Measurements from ENCODE around the gene PRICKLE4. TPM values are rescaled to one million over a fixed set of nuclear protein-coding genes. Genes with fewer than 3 reads are reported as not detected.
"Not testable (repeated sequence)": the region's sequence is repeated elsewhere in the genome, so short reads cannot be mapped to it uniquely, and the experiment has no call there.

The PRICKLE4 gene
- polyA plus RNA-seq, 1 experiment, result 0.31 TPM

DNA sequence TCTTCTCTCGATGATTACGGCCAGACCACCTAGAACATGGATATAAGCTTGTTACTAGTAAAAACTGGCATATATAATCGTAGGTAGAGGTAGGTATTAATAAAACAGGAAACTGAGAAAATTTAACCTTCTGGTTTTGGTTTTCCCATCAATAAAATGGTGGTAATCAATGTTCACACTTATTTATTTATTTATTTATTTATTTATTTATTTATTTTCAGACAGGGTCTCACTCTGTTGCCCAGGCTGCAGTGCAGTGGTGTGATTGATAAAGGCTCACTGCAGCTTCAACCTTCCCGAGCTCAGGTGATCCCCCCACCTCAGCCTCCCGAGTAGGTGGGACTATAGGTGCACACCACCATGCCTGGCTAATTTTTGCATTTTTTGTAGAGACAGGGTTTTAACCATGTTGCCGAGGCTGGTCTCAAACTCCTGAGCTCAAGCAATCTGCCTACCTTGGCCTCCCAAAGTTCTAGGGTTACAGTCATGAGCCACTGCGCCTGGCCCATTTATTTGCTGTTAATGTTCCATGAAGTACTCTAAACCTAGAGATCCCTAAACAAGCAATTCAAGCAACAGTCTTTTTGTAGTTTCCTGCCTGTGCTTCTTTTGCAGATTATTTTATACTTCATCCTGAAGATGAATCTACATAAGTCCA, 18.4 kb downstream of the PRICKLE4 start:
- POLR2A ChIA-PET, result no interaction called here
- no peak for DNase-seq (ENCODE audit: low read depth)
- TF ChIP-seq, protein P1, sequence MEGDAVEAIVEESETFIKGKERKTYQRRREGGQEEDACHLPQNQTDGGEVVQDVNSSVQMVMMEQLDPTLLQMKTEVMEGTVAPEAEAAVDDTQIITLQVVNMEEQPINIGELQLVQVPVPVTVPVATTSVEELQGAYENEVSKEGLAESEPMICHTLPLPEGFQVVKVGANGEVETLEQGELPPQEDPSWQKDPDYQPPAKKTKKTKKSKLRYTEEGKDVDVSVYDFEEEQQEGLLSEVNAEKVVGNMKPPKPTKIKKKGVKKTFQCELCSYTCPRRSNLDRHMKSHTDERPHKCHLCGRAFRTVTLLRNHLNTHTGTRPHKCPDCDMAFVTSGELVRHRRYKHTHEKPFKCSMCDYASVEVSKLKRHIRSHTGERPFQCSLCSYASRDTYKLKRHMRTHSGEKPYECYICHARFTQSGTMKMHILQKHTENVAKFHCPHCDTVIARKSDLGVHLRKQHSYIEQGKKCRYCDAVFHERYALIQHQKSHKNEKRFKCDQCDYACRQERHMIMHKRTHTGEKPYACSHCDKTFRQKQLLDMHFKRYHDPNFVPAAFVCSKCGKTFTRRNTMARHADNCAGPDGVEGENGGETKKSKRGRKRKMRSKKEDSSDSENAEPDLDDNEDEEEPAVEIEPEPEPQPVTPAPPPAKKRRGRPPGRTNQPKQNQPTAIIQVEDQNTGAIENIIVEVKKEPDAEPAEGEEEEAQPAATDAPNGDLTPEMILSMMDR (IDR thresholded peaks at IDR 0.05; ENCODE audit: insufficient read depth, low read depth, low read length), result no peak
- H3K27me3 ChIP-seq (ENCODE audit: control insufficient read depth, insufficient read depth, low read length), result no peaks in the 10 kb centered on the region
- CTCF ChIA-PET, result interaction anchor here (0.9 to 4.0 kb wide), 6 partner anchors 8 to 246 kb away, joined by 3 to 39 read pairs (median 10); partner anchors contain the start of gene TOMM6
- peaks cover 1% of the 10 kb centered on the region; the same call in 1 of the 2 replicates for H3K36me3 ChIP-seq (ENCODE audit: control insufficient read depth, insufficient read depth, low read length)
- no peak overlapping the region for H3K4me3 ChIP-seq (ENCODE audit: low read depth, low read length)

- TF ChIP-seq, protein P1 (IDR thresholded peaks at IDR 0.05; ENCODE audit: insufficient read depth, low read depth, low read length), result no peak
- no peak overlapping the region for H3K4me3 ChIP-seq (ENCODE audit: low read depth, low read length)
- no peaks in the 10 kb centered on the region for H3K27me3 ChIP-seq (ENCODE audit: control insufficient read depth, insufficient read depth, low read length)
- peaks cover 1% of the 10 kb centered on the region; the same call in 1 of the 2 replicates for H3K36me3 ChIP-seq (ENCODE audit: control insufficient read depth, insufficient read depth, low read length)
- DNase-seq (ENCODE audit: low read depth), result no peak
- POLR2A ChIA-PET, result no interaction called here
- CTCF ChIA-PET, result interaction anchor here (0.9 to 4.0 kb wide), 5 partner anchors 9 to 245 kb away, joined by 3 to 39 read pairs (median 13); partner anchors contain the start of gene TOMM6
Measured at GRCh38 chr6:41799559-41799911, 19.0 kb downstream of the PRICKLE4 start.

DNA sequence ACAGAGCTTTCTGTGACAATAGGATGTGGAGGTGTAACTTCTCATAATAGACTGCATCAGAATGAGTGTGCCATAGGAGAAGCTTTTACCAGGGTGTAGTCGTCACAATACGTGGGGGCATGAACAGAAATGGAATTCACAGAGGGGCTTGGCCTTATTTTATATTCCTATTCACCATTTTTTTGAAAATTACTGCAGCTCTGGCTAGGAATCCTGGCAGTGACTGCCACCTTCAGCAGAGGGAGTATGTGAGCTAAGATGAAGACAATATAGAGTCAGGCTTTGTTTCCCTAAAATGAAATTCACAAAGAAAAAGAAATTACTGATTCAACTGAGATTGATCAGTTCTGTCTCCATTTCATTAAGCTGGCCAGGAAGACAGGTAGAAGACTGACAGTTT, 20.8 kb downstream of the PRICKLE4 start:
- no peak for DNase-seq (ENCODE audit: low read depth)
- TF ChIP-seq, protein P1 (IDR thresholded peaks at IDR 0.05; ENCODE audit: insufficient read depth, low read depth, low read length), result peak; percentile 66
- H3K4me3 ChIP-seq (ENCODE audit: low read depth, low read length), result no peak overlapping the region
- ChIA-PET CTCF (interaction anchor here (0.6 to 4.0 kb wide), 12 partner anchors 11 to 246 kb away, joined by 3 to 39 read pairs (median 4); partner anchors contain the start of genes BYSL, MED20, TOMM6 and USP49), POLR2A (interaction anchor here (0.5 kb wide), 1 partner anchor 249 kb away, joined by 6 read pairs; the partner anchor contains the start of gene TAF8)
- no peaks in the 10 kb centered on the region for H3K27me3 ChIP-seq (ENCODE audit: control insufficient read depth, insufficient read depth, low read length)
- H3K36me3 ChIP-seq (ENCODE audit: control insufficient read depth, insufficient read depth, low read length), result peaks cover 1% of the 10 kb centered on the region

GRCh38 chr6:41805830-41806774, 25.5 kb downstream of the PRICKLE4 start:
- Histone ChIP-seq H3K36me3 (ENCODE audit: control insufficient read depth, insufficient read depth, low read length) (peaks cover 2% of the 10 kb centered on the region; the same call in 1 of the 2 replicates), H3K4me3 (ENCODE audit: low read depth, low read length) (no peak overlapping the region), H3K27me3 (ENCODE audit: control insufficient read depth, insufficient read depth, low read length) (no peaks in the 10 kb centered on the region)
- no peak for DNase-seq (ENCODE audit: low read depth)
- TF ChIP-seq, protein P1 (IDR thresholded peaks at IDR 0.05; ENCODE audit: insufficient read depth, low read depth, low read length), result no peak
- POLR2A ChIA-PET, result no interaction called here
- CTCF ChIA-PET, result no interaction called here

- DNase-seq (ENCODE audit: low read depth), result no peak
- H3K4me3 ChIP-seq (ENCODE audit: low read depth, low read length), result no peak overlapping the region
- H3K27me3 ChIP-seq (ENCODE audit: control insufficient read depth, insufficient read depth, low read length), result no peaks in the 10 kb centered on the region
- TF ChIP-seq, protein P1 (IDR thresholded peaks at IDR 0.05; ENCODE audit: insufficient read depth, low read depth, low read length), result no peak
- ChIA-PET POLR2A (no interaction called here), CTCF (no interaction called here)
- 0 out of 2 replicates have a peak, but pooled peaks cover 2% of the 10 kb centered on the region for H3K36me3 ChIP-seq (ENCODE audit: control insufficient read depth, insufficient read depth, low read length)
Measured at GRCh38 chr6:41811095-41811494, 30.5 kb downstream of the PRICKLE4 start.

DNA sequence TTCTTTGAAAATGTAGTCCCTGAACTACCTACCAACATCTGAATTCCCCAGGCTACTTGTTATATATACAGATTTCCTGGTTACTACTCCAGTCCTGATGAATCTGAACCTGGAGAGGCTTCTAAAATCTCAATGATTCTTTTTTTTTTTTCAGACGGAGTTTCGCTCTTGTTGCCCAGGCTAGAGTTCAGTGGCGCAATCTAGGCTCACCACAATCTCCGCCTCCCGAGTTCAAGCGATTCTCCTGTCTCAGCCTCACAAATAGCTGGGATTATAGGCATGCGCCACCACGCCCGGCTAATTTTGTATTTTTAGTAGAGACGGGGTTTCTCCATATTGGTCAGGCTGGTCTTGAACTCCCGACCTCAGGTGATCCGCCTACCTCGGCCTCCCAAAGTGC, 31.4 kb downstream of the PRICKLE4 start:
- H3K36me3 ChIP-seq (ENCODE audit: control insufficient read depth, insufficient read depth, low read length); DNase-seq (ENCODE audit: low read depth); H3K27me3 ChIP-seq (ENCODE audit: control insufficient read depth, insufficient read depth, low read length); POLR2A ChIA-PET; H3K4me3 ChIP-seq (ENCODE audit: low read depth, low read length); CTCF ChIA-PET: not testable (repeated sequence)
